Right atrium auricular region (tissue), 2 donors: Measurements from ENCODE around the gene BBX. TPM values are rescaled to one million over a fixed set of nuclear protein-coding genes. Genes with fewer than 3 reads are reported as not detected.

Source experiments
- DNase-seq: peaks from one replicate; pipeline ENCODE4 v3.0.0-alpha.2; 2019; ENCODE audit warnings: low spot score
- H3K27ac ChIP-seq, 2 donors: fragments of 200-600 bp; sonication (generic); 1 replicate in 1 of 2; 2 replicates in 1 of 2; pipeline ENCODE4 v1.5.1; 2016 to 2019
- H3K27me3 ChIP-seq, 2 donors: fragments of 200-600 bp; sonication (generic); one replicate each; pipeline versions ENCODE4 v1.5.1 to v1.6.0; 2017 to 2019
- H3K36me3 ChIP-seq: fragments of 200-600 bp; sonication (generic); one replicate; pipeline ENCODE4 v1.5.1; 2016
- H3K4me1 ChIP-seq, 2 donors: fragments of 200-600 bp; sonication (generic); one replicate each; pipeline versions ENCODE4 v1.5.1 to v1.6.0; 2017 to 2019
- H3K4me3 ChIP-seq, 2 donors: fragments of 200-600 bp; sonication (generic); 1 replicate in 1 of 2; 2 replicates in 1 of 2; pipeline ENCODE4 v1.5.1; 2017 to 2019; ENCODE audit warnings: mild to moderate bottlenecking in 1 of 2, moderate library complexity in 1 of 2
- H3K9me3 ChIP-seq, 2 donors: fragments of 200-600 bp; sonication (generic); one replicate each; pipeline ENCODE4 v1.5.1; 2019
- total RNA-seq, 2 donors: library from RNA; depleted of rRNA; stranded (reverse); fragments of >200 nt; gene quantifications; one replicate each; pipeline ENCODE4 v1.1.0, GENCODE V29; 2016
- TF ChIP-seq, protein P1 (sequence below), 2 donors: fragments of 200-600 bp; sonication (generic); IDR thresholded peaks; one replicate each; pipeline ENCODE4 v1.5.1; 2019; ENCODE audit warnings: antibody characterized with exemption in 2 of 2

BBX gene
- total RNA-seq, 2 donors from 2014 or later = 33.8 to 57.2 TPM

DNA sequence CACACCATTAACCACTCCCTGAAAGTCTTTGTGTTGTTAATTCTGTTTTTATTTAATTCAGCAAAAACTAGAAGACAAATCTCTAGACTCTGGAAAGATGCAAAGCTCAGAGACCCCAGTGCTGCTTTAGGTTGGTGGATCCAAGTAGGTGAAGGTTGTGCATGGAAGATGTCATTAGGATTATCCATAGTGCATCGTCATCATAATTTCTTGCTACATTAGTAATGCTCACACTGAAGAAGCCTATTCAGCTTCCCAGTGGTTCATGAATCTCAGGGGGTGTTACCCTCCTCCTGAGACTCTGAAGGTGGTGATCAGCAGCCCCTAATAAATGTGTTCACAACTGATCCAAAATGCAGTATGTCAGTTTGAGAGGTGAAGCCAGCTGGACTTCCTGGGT, 295.3 kb downstream of the BBX start:
- Histone ChIP-seq H3K36me3 (no peaks in the 10 kb centered on the region), H3K4me3 (no peak overlapping the region), H3K27me3 (no peaks in the 10 kb centered on the region), H3K27ac (no peak overlapping the region), H3K4me1 (peaks cover 0 to 4% of the 10 kb centered on the region in 2 donors), H3K9me3 (no peaks in the 10 kb centered on the region)
- TF ChIP-seq, protein P1, sequence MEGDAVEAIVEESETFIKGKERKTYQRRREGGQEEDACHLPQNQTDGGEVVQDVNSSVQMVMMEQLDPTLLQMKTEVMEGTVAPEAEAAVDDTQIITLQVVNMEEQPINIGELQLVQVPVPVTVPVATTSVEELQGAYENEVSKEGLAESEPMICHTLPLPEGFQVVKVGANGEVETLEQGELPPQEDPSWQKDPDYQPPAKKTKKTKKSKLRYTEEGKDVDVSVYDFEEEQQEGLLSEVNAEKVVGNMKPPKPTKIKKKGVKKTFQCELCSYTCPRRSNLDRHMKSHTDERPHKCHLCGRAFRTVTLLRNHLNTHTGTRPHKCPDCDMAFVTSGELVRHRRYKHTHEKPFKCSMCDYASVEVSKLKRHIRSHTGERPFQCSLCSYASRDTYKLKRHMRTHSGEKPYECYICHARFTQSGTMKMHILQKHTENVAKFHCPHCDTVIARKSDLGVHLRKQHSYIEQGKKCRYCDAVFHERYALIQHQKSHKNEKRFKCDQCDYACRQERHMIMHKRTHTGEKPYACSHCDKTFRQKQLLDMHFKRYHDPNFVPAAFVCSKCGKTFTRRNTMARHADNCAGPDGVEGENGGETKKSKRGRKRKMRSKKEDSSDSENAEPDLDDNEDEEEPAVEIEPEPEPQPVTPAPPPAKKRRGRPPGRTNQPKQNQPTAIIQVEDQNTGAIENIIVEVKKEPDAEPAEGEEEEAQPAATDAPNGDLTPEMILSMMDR (IDR thresholded peaks at IDR 0.05) = no peak
- DNase-seq = no peak

DNA sequence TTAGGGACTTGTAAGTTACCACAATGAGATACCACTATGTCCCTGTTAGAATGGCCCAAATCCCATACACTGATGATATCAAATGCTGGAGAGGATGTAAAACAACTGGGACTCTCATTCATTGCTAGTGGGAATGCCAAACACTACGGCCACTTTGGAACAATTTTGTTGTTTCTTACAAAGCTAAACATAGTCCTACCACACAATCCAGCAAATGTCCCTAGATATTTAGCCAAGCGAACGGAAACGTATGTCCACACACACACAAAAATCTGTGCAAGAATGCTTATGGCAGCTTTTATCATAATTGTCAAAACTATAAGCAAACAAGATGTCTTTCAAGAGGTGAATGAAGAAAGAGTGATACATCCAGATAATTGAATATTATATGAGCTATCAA, 296.9 kb downstream of the BBX start:
- no peak overlapping the region for H3K27ac ChIP-seq

DNA sequence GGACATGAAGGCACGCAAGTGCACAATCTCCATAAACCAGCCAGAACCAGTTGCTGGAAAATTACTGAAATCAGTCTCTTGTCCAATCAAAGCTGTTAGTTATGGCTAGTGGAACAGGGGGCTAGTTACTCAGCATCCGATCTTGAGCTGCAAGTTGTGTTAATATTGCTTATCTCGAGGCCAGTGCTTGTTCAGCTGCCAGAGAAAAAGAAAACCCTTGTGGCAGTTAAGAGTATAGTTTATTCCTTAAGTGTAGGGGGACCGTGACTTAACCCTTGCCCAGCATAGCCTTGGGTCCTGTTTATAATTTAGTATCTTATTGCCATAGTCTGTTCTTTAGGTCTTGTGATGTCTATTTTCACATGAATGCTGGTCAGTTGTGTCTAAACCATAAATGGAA, 299.5 kb downstream of the BBX start:
- no peaks in the 10 kb centered on the region for H3K27me3 ChIP-seq
- TF ChIP-seq, protein P1 (IDR thresholded peaks at IDR 0.05) = no peak
- H3K4me3 ChIP-seq = no peak overlapping the region
- H3K27ac ChIP-seq = no peak overlapping the region
- no peaks in the 10 kb centered on the region for H3K9me3 ChIP-seq
- no peaks in the 10 kb centered on the region for H3K4me1 ChIP-seq
- no peaks in the 10 kb centered on the region for H3K36me3 ChIP-seq
- DNase-seq = no peak

More for the DNA sequence above, 296.9 kb downstream of the BBX start:
- H3K9me3 ChIP-seq = no peaks in the 10 kb centered on the region
- H3K4me1 ChIP-seq = no peaks in the 10 kb centered on the region
- H3K36me3 ChIP-seq = no peaks in the 10 kb centered on the region
- DNase-seq = no peak
- TF ChIP-seq, protein P1 (IDR thresholded peaks at IDR 0.05) = no peak
- H3K27me3 ChIP-seq = no peaks in the 10 kb centered on the region
- no peak overlapping the region for H3K4me3 ChIP-seq

GRCh38 chr3:107824822-107825371, 302.1 kb downstream of the BBX start:
- Histone ChIP-seq H3K27ac (no peak overlapping the region), H3K4me3 (no peak overlapping the region), H3K4me1 (no peaks in the 10 kb centered on the region), H3K36me3 (no peaks in the 10 kb centered on the region), H3K27me3 (no peaks in the 10 kb centered on the region), H3K9me3 (no peaks in the 10 kb centered on the region)
- no peak for DNase-seq
- TF ChIP-seq, protein P1 (IDR thresholded peaks at IDR 0.05) = no peak

- no peak for DNase-seq
- Histone ChIP-seq H3K4me3 (no peak overlapping the region), H3K27ac (no peak overlapping the region), H3K27me3 (no peaks in the 10 kb centered on the region), H3K36me3 (no peaks in the 10 kb centered on the region), H3K9me3 (no peaks in the 10 kb centered on the region), H3K4me1 (no peaks in the 10 kb centered on the region)
- TF ChIP-seq, protein P1 (IDR thresholded peaks at IDR 0.05) = no peak
Observed at GRCh38 chr3:107825556-107825955, 302.8 kb downstream of the BBX start.

GRCh38 chr3:107826727-107827126, 304.0 kb downstream of the BBX start:
- Histone ChIP-seq H3K4me1 (no peaks in the 10 kb centered on the region), H3K36me3 (no peaks in the 10 kb centered on the region), H3K27ac (no peak overlapping the region), H3K4me3 (no peak overlapping the region), H3K9me3 (no peaks in the 10 kb centered on the region), H3K27me3 (no peaks in the 10 kb centered on the region)
- no peak for DNase-seq
- TF ChIP-seq, protein P1 (IDR thresholded peaks at IDR 0.05) = no peak
